ENCODE measurements around the gene BLACAT1.

BLACAT1 gene

GRCh38 chr1:205455581-205456382, at the start of gene BLACAT1:
Gene BLACAT1 (minus strand): TSS chr1:205456045.
- peak; percentile 71 for DNase-seq

- DNase-seq = peak; percentile 55
Observed at GRCh38 chr1:205505076-205505729, 49.4 kb upstream of the BLACAT1 start.

DNA sequence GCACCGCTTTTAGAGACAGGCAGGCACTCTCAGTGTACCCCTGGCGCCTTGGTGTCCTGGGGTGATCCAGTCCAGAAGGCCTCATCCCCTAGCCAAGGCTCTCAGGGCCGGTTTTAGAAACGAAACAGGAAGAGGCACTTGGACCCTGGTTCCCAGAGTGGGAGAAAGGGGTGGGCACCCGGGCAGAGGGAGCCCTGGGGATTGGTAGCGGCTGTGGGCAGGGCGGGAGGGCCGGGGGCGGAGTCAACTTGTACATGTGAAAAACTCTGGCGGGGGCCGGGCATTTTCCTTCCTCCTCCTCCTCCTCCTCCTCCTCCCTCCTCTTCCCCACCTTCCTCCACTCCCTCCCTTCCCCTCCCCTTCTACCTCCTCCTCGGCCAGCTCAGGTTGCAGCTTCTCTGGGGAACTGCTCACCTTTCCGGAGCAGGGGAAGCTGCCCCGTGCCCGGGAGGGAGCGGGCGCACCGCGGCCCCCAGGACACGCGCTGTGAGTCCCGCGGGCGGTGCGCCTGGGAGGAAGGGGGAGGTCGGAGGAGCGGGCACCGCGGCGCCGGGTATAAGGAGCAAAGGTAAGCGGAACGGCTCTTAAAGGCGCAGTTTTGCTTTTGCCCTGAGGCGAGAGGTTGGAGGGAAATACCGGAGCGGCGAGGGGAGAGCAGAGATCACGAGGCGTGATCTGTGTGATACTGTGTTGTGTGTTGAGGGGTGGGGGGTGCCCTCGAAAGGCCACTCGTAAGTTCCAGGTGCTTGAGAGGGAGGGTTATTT, 48.6 kb upstream of the BLACAT1 start, which contains the start of gene CDK18:
Gene CDK18 (plus strand): TSS at position 359 of the 765 bp plus-strand sequence. CDS start 18,499 bp downstream, outside the sequence.
- DNase-seq = peak; percentile 67

DNA sequence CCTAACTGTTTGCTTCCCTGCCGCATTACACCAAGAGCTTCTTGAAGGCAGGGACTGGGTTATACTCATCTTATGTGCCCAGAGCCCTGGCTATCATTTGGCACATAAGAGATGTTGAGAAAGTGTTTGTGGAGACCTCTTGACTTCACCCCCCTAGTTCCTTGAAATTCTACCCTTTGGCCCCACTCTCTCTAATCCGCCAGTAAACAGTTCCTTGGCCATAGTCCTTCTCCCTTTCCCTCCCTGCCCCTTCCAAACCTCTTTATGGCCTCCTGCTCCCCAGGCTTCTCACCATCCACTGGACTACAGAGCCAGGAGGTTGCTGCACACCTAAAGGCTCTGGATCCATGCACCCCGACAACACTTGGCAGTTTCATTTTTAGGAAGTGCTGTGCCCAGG, 47.1 kb upstream of the BLACAT1 start:
- DNase-seq = no peak

DNA sequence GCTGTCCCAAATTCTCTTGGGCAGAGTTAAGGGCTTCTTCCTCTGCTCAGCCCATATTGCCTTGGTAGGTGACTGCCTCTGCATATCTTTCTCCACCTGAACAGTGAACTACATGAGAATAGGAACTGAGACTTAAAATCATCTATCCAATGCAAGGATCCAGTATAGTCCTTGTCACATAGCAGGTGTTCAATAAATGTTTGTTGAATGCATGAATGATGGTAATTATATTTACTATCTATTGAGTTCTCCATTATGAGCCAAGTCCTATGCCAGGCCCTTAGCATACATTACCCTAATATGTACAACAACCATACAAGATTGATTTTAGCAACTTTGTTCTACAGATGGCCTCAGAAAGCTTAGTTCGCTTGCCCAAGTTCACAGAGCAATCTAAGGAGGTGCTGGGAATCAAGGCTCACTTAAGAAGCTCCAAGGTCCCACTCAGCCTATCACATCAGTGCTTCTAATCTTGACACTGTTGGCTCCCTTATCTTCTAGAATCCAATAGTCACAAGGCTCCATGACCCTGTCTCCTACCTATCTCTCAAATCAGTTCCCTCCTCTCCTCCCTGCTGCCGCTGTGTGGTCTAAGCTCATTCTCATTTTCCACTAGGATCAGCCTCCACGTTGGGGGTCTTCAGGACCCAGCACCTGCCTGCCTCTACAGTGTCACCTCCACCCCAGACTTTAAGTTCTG, 46.4 kb upstream of the BLACAT1 start:
- DNase-seq = no peak

- DNase-seq = no peak
Observed at GRCh38 chr1:205500240-205501233, 44.7 kb upstream of the BLACAT1 start.

DNA sequence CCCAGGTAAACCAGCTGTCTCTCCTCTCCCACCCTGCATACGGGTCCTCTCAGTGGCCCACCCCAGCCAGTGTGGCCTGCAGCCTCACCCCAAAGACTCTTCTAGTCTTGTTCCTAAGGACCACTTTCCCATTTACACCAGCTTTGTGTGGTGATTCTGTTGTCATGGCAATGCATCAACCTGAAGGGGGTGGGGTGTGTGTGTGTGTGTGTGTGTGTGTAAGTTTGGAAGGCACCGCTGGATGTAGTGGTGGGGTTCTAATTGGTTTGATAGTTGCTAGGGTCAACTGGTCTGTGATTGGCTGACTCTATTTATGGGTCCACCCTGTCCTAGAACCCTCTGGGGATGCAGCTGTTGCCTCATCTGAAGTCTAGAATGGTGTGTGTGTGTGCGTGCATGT, 43.9 kb upstream of the BLACAT1 start:
- no peak for DNase-seq

- DNase-seq = no peak
Observed at GRCh38 chr1:205497351-205497750, 41.5 kb upstream of the BLACAT1 start.

DNA sequence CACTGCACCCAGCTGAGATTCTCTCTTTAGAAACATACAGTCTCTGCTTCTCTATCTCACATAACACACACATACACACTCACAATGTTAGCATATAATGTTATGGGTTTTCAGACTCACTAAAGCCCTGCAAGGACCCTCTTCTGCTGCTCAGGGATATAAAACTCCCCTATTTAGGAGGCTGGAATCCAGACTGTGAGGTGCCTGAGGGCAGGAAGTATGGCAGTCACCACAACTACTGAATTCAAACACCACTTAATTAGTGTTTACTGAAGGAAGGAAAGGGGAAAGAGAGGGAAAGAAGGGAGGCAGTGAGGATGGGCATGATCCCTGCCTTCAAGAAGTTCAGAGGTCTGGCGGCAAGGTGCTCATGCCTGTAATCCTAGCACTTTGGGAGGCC, 40.8 kb upstream of the BLACAT1 start:
- DNase-seq = no peak

DNA sequence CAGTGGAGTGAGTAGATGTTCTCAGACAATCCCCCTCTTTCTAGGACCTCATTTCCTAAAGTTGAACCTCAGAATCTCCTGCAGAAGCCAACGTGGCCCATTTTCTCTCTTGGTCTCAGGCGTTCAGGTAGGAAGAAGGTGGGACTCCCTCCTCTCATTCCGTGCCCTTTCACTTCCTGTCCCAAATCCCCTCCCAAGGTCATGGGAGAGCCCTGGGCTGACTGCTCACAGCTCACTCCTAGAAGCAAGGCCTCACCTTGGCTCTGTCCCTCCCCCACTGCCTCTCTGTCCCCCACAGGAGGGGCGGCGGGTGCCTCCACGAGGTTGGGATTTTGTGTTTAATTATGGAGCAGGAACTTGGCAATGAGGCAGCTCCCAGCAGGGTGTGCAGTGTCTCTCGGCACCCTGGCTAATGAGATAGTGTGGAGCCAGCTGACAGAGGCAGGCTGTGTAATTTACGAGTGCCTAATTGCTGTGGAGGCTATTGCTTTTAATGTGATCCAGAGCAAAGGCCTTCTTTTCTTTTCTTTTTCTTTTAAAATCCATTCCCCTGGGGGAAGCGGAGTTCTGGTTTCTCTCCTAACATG, 39.5 kb upstream of the BLACAT1 start:
- DNase-seq = peak; percentile 73

GRCh38 chr1:205494115-205494514, 38.3 kb upstream of the BLACAT1 start:
- no peak for DNase-seq

DNA sequence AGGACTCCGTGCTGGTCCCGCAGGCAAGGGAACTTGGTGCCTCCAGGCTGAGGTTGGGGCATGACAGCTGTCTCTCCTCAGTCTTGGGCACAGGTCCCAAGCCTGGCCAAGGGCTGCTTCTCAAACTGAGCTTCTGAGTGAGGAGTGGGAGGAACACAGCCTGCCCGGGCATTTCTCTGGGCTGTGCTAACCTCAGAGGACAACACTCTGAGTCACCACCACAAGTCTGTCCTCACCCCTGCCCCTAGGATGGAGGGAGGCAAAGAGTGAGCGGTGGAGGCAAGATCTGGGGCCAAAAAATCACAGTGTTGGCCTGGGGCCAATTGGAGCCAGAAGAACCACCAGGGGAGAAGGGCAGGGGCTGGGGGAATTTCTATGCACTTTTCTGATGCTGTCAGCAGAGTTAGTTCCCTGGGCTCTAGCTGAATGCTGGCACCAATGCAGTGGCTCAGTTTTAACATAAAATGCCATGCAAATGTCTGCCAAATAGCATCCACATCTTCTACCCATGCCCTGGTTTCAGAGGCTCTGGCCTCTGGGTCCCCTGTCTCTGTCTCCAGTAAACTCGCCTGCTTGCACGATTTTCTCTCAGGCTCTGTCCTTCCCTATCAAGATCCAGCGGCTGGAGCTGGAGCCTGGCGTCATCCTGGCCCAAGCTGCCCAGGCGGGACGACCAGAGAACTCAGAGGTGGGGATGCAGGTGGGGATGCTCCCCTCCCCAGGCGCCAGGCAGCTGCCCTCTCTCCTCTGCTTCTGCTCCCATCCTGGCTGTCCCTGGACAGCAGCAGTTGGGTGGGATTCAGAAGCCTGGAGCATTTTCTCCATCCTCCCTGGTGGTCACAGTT, 37.6 kb upstream of the BLACAT1 start:
- no peak for DNase-seq

- no peak for DNase-seq
Observed at GRCh38 chr1:205492774-205493173, 36.9 kb upstream of the BLACAT1 start.

- DNase-seq = no peak
Observed at GRCh38 chr1:205492201-205492667, 36.4 kb upstream of the BLACAT1 start.

GRCh38 chr1:205491794-205492193, 35.9 kb upstream of the BLACAT1 start:
- DNase-seq = no peak

GRCh38 chr1:205488074-205488723, 32.4 kb upstream of the BLACAT1 start:
- DNase-seq = peak; percentile 53

- no peak for DNase-seq
Observed at GRCh38 chr1:205486258-205486657, 30.4 kb upstream of the BLACAT1 start.

GRCh38 chr1:205484985-205485967, 29.4 kb upstream of the BLACAT1 start:
- peak; percentile 91 for DNase-seq

Data from retina (tissue), 1 donor.